Kasumi-1 (cell line): Measurements from ENCODE around the gene PRKAG1.

ENCODE experiments used
- DNase-seq, 2 experiments: peaks; one replicate each; lab custom pipeline; 2025; lab: John Stamatoyannopoulos, UW

Gene PRKAG1

GRCh38 chr12:48981757-48982157, 36.8 kb downstream of the PRKAG1 start:
- DNase-seq: no peak

DNA sequence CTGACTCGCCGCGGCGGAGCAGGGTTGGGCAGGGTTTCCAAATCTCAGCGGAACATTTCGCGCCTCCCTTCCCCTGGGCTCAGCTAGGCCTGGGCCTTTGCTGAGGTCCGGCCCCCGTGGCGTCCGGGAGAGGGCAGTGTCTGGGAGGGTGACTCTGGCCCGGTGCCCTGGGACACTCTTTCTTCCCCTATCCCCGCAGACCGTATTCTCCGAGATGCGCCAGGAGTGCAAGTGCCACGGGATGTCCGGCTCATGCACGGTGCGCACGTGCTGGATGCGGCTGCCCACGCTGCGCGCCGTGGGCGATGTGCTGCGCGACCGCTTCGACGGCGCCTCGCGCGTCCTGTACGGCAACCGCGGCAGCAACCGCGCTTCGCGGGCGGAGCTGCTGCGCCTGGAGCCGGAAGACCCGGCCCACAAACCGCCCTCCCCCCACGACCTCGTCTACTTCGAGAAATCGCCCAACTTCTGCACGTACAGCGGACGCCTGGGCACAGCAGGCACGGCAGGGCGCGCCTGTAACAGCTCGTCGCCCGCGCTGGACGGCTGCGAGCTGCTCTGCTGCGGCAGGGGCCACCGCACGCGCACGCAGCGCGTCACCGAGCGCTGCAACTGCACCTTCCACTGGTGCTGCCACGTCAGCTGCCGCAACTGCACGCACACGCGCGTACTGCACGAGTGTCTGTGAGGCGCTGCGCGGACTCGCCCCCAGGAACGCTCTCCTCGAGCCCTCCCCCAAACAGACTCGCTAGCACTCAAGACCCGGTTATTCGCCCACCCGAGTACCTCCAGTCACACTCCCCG, 37.4 kb downstream of the PRKAG1 start:
- no peak for DNase-seq

- peak; percentile 43 to 45 for DNase-seq
These were observed 38.1 kb downstream of the PRKAG1 start for GRCh38 chr12:48980389-48980952.

DNA sequence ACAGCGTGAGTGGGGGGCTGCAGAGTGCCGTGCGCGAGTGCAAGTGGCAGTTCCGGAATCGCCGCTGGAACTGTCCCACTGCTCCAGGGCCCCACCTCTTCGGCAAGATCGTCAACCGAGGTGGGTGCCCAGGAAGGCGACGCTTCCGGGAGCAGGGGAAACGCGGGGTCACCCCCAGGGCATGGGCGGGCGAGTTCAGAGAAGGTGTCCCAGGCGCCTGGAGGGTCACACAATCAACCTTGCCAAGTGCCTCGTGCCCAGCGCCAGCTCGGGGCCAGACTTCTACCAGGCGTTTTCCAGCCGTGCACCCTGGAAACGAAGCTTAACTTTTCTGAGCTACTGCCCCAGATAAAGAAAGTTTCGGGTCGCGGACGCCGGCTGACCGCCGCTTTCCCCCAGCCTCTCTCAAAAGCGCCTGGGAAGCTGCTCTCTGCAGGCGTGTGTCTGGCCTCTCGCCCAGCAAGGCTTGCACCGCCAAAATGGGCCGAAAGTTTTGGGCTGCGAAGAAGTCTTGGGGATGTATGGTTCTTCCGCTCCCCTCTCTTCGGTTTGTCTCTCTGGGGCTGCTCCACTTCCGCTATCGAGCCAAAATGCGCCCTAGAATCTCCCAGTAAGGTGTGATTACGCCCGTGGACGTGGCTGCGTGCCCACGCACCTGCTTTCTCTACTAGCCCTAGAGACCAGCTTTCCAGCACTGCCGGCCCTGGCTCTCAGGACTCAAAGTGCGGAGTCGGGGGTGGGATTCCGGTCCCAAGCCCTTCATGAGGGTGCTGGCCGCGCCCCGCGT, 38.8 kb downstream of the PRKAG1 start:
- DNase-seq: no peak

- no peak for DNase-seq
These were observed 39.6 kb downstream of the PRKAG1 start for GRCh38 chr12:48978741-48979601.

GRCh38 chr12:48978291-48978740, 40.3 kb downstream of the PRKAG1 start, which contains the start of gene WNT1:
TSS of gene WNT1 (plus strand) at chr12:48978322. CDS start at chr12:48978651, 329 bp downstream.
- no peak for DNase-seq

DNA sequence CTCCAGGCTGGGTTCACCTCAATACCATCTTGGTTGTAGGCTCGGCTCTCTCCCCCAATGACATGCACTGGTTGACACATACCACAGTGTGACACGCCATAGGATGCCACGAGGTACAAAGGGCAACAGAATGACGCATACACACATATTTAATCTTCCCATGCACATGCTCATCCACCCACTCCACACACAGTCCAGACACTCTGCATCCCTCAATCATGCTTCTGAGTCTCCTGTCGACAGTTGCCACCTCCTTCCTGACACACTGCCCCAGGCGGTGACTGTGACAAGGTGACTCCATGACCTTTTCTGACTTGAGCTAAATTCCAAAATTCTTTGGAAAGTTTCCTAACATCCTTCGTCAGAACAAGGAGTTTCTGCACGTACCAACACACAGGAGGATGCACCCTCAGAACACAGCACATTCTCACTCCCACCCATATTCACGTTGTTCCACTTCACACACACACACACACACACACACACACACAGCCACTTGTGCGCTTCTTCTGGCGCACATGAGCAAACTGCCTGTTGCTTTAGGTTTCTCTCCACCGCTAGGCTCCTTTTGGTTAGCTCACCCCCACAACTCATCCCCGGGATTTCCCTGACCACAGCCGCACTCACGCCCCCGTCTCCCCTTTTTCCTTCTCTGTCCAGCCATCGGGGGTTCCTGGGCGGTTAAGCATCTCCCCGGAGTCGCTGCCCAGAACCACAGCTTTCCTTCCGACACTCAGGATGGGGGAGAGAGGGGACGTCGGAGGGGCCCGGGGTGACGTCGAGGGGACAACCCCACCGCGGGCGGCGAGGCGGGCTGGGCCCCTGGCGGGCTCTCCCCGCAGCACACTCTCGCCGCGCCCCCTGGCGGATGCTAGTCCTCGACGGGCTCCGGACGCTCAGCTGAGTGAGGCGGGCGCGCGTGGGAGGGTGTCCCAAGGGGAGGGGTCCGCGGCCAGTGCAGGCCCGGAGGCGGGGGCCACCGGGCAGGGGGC, 41.0 kb downstream of the PRKAG1 start:
- DNase-seq: peak; percentile 42 to 48

- no peak for DNase-seq
These were observed 44.5 kb downstream of the PRKAG1 start for GRCh38 chr12:48973941-48974673.

DNA sequence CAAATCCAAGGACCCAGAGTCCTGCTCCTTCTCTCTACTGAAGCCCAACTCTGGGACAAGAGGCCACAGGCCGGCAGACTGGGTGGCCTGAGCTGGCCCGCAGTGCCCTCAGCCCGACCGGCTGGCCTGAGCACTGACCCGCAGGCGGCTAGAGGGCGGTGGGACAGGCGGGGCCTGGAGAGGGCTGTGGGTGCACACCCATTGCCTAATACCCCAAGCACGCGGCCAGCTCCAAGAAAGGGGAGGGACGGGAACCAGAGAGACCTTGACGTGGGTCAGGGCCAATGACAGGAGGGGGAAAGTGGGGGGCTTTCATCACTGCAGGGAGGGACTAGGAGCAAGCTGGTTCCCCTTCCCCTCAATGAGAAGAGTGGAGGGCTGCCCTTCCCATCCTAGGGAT, 45.0 kb downstream of the PRKAG1 start:
- no peak for DNase-seq

- DNase-seq: no peak
These were observed 45.6 kb downstream of the PRKAG1 start for GRCh38 chr12:48972952-48973483.

DNA sequence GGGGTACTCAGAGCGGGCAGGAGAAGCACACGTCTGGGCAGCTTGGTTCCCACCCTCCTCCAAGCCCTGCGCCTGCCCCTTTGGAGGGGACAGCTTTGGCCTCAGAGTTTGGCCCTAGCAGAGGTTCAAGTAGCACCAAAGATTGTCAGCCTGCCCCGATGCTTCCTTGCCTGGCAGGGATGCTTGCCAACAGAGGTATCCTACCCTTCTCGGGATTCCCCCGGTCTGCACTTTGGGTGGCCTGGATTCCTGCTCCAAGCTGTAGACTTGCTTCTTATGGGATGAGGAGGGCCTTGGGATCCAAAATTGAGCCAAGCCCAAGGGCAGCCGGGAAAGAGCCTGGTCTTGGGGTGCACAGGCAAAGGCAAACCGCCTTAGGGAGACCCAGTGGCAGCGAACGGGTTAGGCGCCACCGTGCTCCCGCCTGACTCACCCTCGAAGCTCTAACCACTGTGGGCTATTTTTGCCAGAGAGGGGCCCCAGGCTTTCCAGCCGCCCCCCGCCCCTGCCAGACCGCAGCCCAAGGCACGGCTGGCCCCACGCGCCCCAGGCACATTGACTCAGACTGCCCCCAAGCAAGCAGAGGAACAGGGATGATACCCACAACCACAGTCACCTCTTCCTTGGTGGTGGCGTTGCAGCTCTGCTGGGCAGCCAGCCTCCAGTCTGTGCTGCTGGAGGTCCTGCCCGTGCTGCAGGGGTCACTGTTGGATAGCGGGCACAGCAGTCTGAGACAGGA, 46.2 kb downstream of the PRKAG1 start:
- DNase-seq: peak; percentile 18 to 26

GRCh38 chr12:48970702-48971334, 47.8 kb downstream of the PRKAG1 start:
- DNase-seq: no peak

DNA sequence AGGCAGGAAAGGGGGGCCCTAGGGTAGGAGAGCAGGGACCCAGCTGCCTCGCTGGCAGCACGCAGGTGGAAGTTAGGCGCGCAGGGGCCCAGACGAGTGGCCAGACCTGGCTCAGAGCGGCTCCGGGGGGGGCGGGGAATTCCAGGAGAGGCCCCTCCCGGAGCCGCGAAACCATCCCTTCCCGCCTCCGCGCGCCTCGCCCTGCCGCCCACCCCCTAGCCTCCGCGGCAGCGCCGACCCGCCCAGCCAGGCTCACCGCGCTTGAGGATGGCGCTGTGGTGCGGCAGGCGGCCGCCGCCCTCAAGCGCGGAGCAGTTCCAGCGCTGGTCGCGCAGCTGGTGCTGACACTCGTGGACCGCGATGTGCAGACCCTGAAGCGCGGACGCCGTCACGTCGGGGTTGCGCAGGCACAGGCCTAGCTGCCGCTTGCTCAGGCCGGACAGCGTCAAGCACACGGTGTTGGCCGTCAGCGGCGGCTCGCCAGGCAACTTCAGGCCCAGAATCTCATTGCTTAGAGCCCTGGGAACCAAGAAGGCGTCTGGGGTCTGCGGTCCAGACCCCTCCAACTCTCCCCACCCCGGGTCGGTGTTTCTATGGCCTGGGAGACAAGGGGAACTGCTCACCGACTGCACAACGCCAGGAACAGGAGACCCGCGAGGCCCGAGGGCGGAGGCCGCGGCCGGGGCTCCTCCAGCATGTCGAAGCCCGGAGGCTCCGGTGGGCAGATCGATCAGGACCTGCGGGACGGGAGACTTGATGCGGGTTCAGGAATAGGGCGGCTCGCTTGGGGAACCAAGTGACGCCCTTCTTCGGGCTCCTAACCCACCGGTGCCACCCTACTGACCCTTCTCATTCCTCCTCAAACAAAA, 48.5 kb downstream of the PRKAG1 start:
- DNase-seq: no peak

DNA sequence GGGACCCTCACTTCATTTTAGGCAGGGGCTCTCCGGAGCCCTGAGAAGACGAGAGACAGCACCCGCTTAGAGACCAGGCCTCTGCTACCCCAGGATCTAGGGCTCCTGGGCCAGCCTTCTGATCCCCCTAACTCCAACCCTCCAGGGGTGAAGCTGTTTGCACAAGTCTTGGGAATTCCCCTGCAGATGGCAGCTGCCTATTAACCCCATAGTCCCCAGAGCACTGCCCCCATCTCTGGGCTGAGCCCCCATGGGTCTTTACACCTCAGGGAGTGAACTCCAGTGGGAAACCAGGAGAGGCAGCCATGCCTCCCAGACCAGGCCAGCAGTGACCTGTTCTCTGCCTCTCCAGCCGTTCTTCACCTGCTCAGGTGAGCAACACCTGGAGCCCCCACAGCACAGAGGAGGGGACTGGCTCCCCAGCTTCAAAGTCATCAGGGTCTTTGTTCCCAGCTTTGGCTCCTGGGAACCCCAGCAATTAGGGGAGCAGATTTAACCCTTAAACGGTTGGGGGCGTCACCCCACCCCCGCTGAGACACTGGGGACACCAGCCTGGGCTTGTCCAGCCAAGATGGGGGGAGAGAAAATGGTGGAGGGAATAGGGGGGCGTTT, 49.3 kb downstream of the PRKAG1 start:
- no peak for DNase-seq

- no peak for DNase-seq
These were observed 50.1 kb downstream of the PRKAG1 start for GRCh38 chr12:48968467-48968866.

- no peak for DNase-seq
These were observed 50.6 kb downstream of the PRKAG1 start for GRCh38 chr12:48967991-48968390.
